LHCN-M2 (cell line): ENCODE measurements around the gene MRPL53. TPM values are rescaled to one million over a fixed set of nuclear protein-coding genes. Genes with fewer than 3 reads are reported as not detected.
"Not testable (repeated sequence)": the region's sequence is repeated elsewhere in the genome, so short reads cannot be mapped to it uniquely, and the experiment has no call there.

Experiments
- DNase-seq: peaks from one replicate; pipeline ENCODE4 v3.0.0-alpha.2; 2012; ENCODE audit warnings: low read depth
- total RNA-seq: library from RNA; depleted of rRNA; stranded (reverse); fragments of >200 nt; gene quantifications from 2 replicates; pipeline ENCODE4 v1.2.3, GENCODE V29; 2014

The MRPL53 gene
- total RNA-seq, 1 experiment from 2014 or later, result 23.7 TPM

- peak; percentile 97 for DNase-seq
Observed at GRCh38 chr2:74454654-74455511, 17.6 kb downstream of the MRPL53 start, which contains the start of gene INO80B. Gene INO80B (plus strand): TSS chr2:74455087. CDS start chr2:74455117, 30 bp downstream.

- no peak for DNase-seq
Observed at GRCh38 chr2:74450570-74451190, 21.8 kb downstream of the MRPL53 start.

DNA sequence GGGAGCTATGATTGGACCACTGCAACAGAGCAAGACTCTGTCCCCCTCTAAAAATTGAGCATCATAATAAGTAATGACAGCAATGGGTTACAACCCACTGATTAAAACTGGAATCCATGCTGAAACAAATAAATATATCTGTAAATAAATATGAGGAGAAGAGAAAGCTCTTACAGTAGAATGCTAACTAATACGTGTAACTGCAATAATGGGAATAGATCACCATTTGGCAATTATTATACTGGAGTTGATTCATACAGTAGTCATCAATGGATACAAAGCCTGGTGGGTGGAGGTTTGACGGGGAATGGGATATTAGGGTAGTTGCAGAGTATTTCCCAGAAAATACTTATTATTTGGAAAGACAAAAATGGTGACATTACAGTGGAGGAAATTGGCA, 23.7 kb downstream of the MRPL53 start:
- no peak for DNase-seq

- DNase-seq, result no peak
Observed at GRCh38 chr2:74447230-74447999, 25.1 kb downstream of the MRPL53 start.

- no peak for DNase-seq
Observed at GRCh38 chr2:74444498-74445318, 27.8 kb downstream of the MRPL53 start.

GRCh38 chr2:74442483-74443297, 29.8 kb downstream of the MRPL53 start:
- DNase-seq, result not testable (repeated sequence)

DNA sequence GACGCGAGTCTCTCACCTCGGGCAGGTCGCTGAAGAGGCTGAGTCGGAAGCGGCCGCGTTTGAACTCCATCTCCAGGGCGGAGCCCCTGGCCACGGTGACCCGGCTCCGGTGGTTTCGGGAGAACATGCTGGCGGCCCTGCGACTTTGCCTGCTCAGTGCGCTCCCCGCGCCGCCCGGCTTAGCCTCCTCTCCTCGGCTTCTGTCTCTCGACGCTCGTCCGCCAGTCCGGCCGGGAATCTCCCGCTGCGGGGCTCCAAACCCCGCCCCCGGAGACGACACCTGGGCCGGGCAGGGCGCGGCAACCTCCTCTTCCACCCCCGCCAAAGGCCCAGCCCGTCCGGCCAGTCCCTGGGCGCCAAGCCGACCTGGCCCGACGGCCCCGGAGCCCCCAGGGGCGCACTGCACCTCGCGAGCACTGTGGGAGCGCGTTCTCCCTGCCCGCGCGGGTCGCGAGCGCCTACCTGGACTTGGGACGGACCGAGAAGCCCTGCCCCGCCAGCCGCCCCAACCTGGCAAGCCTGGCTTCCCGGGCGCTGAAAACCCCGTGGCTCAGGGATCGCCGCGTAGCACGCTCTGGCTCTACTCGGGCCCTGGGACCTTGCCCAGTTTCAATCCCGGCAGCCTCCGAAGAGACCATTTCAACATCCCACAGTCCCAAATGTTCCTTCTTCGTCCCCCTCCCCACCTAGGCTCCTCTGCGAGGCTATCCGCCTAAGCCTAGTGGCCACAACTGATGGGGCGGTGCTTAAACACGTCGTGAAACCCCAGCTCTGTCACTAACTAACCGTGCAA, 30.6 kb downstream of the MRPL53 start, which contains the start of gene RTKN:
Gene RTKN (minus strand): TSS at position 248 of the 793 bp plus-strand sequence. CDS start 121 bp downstream, at position 127.
- no peak for DNase-seq

DNA sequence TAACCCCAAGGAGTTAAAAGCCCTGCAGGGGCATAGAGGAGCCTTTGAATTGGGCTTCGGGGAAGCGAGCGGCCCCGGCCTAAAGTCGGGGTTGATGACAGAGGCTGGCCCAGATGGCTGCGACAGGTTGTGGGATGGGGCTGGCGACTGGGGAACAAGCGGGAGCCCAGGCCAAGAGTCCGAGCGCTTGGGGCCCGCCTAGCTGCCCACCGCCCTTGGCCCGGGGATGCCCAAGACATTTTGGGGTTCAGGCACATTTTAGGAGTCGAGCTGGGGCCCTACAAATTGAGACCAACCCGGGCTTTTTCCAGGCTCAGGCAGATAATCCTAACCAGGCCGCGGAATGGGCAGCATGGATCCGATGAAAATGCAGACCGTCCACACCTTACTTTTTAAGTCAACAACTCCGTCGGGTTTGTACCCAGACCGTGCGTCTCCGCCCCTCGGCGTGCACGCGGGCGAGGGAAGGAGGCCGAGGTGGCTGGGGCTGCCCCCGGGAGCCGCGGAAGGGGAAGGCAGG, 31.2 kb downstream of the MRPL53 start:
- DNase-seq, result no peak

DNA sequence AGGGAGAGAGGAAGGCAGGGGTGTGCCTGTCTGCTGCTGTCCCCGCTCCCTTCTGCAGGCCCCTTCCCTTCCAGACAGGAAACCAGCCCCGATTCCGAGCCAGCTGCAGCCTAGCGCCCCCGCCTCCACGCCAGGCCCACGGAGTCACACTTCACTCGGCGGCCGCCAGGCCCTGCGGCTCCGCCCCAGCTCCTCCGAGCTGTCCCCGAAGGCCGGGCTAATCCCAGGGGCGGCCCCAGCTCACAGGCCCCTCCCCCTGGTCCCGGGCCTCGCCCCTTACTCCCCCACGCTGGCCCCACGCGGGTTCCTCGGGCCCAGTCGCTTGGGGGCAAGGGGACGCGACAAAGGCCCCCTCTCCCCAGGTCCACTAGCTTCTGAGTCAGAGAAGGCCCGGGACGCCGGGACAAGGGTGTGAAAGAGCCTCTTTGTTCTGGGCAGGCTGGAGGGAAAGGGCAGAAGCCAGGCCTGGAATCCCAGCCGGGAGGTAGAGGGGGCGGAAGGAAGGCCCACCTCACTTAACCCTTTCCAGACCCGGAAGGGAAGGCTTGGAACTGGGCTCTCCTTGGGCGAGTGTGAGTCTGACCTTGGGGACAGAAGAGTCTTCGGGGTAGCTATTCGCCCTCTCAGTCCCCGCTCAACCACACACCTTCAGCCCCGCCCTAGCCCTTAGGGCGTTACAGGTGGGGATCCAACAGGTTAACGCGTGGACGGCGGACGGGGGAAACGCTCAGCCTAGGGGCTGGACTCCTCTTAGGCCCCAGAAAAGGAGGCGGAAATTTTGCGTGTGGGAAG, 31.9 kb downstream of the MRPL53 start:
- DNase-seq, result peak; percentile 88

GRCh38 chr2:74439803-74440377, 32.6 kb downstream of the MRPL53 start:
- peak; percentile 91 for DNase-seq

- no peak for DNase-seq
Observed at GRCh38 chr2:74439373-74439772, 33.1 kb downstream of the MRPL53 start.

GRCh38 chr2:74438248-74438647, 34.2 kb downstream of the MRPL53 start:
- DNase-seq, result no peak

- DNase-seq, result no peak
Observed at GRCh38 chr2:74436848-74437695, 35.4 kb downstream of the MRPL53 start.

DNA sequence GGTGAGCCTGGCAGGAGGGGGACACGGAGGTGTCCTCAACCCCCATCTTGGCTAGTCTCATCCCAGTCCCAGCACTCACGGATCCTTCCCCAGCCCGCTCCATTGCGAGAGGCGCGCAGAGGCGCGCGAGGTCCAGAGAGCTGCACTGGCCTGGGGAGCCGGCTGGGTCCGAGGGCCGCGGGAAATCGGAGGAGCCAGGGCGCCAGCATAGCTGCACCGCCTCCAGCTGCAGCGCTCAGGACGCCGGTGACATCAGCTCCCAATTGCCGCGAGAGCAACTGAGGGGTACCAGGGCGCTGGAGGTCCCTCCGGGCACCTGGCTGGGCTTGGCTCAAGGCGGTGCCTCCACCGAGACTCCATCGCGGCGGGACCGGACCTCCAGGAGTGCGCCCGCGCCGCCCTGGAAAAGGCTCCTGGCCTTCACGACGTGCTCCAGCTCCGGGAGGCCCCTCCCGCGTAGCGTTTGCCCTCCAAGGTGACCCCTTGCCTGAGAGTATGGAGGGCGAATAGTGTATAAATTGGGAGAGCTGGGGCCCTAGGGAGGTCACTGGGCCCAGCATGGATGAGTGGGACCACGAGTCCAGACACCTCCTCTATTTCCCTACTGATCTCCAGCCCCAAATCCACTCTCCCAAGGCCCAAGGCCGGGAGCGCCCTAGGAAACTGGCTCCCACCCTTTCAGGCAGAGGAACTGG, 36.2 kb downstream of the MRPL53 start:
- DNase-seq, result no peak

DNA sequence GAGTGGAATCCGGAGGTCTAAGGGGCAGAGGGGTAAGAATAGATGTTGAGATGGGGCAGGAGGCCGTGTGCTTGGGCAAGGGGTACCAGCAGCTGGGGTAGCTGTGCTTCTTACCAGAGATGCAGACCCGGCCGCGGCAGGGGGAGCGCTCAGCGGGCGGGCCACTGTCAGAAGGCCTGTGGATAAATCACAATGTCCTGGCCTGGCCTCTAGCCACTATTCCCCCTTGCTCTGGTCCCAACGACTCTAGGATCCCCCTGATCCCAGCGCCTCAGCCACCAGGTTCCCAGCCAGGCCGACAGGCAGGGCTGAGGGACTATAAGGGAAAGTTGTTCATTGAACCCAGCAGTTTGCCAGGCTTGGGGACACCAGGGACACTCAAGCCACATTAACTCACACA, 42.0 kb downstream of the MRPL53 start:
- DNase-seq, result no peak
